GM18519 (cell line): ENCODE data around the gene ACSF2.
A peak's percentile ranks its signal among the peaks of the same experiment; 100 is the strongest.

Source experiments
- ATAC-seq: cut with Tn5 transposase; IDR thresholded peaks from one replicate; pipeline ENCODE4 v1.9.1; 2021; ENCODE audit warnings: mild to moderate bottlenecking, moderate library complexity; ENCODE audit not compliant: unreplicated experiment, low FRiP score

ACSF2 gene

DNA sequence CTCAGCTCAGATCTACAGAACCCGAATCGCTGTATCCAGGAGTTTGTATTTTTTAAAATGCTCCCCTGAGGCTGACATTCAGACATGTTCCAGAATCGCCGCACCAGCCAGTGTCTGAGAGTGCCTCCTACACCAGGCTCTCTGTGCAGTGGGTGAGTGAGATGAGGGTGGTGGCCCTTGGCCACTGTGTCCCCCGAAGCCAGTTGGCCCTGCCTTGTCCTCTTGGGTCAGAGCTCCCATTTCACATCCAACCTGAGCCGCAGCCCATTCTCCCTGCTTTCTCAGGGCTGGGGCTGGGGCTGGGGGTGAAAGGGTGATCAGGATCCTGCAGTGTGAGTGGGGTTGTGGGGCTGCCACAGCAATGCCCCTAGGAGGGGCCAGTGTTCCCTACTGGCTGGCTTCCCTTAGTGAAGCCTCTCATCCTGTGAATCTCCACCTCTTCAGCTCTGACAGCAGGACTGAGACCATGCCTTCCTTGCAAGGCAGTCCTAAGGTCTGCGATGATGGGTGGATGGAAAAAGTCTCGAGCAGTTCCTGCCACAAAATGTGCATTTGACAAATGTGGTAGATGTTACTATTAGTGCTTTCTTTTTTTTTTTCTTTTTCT is 69.3 kb downstream of the ACSF2 start:
- ATAC-seq, result no peak

GRCh38 chr17:50495918-50496317 is 69.9 kb downstream of the ACSF2 start:
- ATAC-seq, result no peak

- ATAC-seq, result no peak
Measured at GRCh38 chr17:50498021-50498874, 72.2 kb downstream of the ACSF2 start.

- no peak for ATAC-seq
Measured at GRCh38 chr17:50499270-50499669, 73.3 kb downstream of the ACSF2 start.

GRCh38 chr17:50499721-50500120 is 73.7 kb downstream of the ACSF2 start:
- ATAC-seq, result no peak

DNA sequence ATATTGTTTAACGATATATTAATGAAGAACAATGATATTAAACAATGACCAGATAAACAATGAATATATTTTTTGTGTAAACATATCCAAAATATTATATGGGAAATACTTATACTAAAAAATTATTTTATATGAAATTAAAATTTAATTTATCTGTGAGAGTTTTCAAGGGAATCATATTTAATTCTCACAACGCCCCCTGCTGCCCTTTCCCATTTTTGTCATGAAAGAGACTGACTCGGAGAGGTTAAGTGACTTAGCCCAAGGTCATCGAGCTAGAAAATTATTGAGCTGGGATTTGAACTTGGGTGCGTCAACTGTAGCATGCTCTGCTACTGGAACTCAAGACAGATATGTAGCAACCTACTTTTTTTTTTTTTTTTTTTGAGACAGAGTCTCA is 75.0 kb downstream of the ACSF2 start:
- ATAC-seq, result no peak

DNA sequence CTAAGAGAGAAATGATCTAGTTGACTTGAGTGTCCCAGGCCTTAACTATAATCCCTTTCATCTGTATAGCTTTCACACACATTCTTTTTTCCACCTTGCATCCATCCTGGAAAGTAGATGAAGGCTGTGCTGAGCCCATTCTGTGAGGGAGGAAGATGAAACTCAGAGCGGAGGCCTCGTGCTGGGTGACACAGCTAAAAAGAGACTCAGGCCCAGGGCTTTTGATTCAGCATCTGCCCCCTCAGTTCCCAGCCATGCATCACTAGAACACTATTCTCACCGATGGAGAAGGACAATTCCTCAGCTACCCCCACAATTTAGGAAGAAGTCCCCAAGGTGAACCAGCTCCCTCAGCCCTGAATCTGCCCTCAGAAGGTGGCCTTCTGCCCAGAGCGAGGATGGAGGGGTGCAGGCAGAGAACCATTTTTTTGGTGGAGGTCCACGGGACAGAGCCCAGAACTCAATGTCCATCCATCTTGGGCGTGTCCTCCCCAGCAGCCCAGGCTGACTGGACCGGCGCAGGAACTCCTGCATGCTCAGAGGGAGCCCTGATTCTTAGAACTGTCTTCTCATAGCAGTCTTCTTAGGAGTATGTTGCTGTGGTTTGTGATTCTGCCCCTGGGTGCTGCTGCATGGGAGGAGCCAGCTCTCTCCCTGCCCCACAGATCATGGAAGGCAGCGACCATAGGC is 76.4 kb downstream of the ACSF2 start:
- no peak for ATAC-seq

GRCh38 chr17:50505591-50506130 is 79.6 kb downstream of the ACSF2 start:
- ATAC-seq, result no peak

- ATAC-seq, result no peak
Measured at GRCh38 chr17:50506298-50506697, 80.3 kb downstream of the ACSF2 start.

- ATAC-seq, result no peak
Measured at GRCh38 chr17:50507871-50508572, 82.0 kb downstream of the ACSF2 start, which contains the start of gene MYCBPAP. MYCBPAP (plus strand) TSS chr17:50508439; CDS start chr17:50508675, 236 bp downstream.

GRCh38 chr17:50508573-50509460 is 82.8 kb downstream of the ACSF2 start:
- ATAC-seq, result no peak

GRCh38 chr17:50511058-50511457 is 85.0 kb downstream of the ACSF2 start:
- ATAC-seq, result peak; percentile 66

GRCh38 chr17:50513495-50513894 is 87.5 kb downstream of the ACSF2 start:
- ATAC-seq, result no peak

GRCh38 chr17:50514388-50514787 is 88.4 kb downstream of the ACSF2 start:
- ATAC-seq, result no peak

GRCh38 chr17:50514936-50515702 is 89.1 kb downstream of the ACSF2 start:
- ATAC-seq, result no peak

- ATAC-seq, result no peak
Measured at GRCh38 chr17:50517011-50517410, 91.0 kb downstream of the ACSF2 start.

GRCh38 chr17:50517504-50518383 is 91.7 kb downstream of the ACSF2 start:
- no peak for ATAC-seq
